GM12878 (cell line): ENCODE results near the gene IER5L. TPM values are rescaled to one million over a fixed set of nuclear protein-coding genes. Genes with fewer than 3 reads are reported as not detected.

Source experiments
- CEBPB ChIP-seq, 2 experiments: fragments of 150-350 bp in 1 of 2; IDR thresholded peaks; 2 replicates each; pipeline ENCODE4 v1.6.1; 2012 to 2014; ENCODE audit warnings: low read depth in 2 of 2, low read length in 2 of 2, borderline replicate concordance in 1 of 2, inconsistent platforms in 1 of 2
- ETV6 ChIP-seq, 2 experiments: fragments of 450-650 bp in 1 of 2; IDR thresholded peaks in 1 of 2; conservative IDR thresholded peaks in 1 of 2; 2 replicates each; pipeline ENCODE4 v1.6.1; 2014; ENCODE audit warnings: antibody characterized with exemption in 1 of 2, borderline replicate concordance in 1 of 2, low read depth in 1 of 2, mild to moderate bottlenecking in 1 of 2, moderate library complexity in 1 of 2
- FOXM1 ChIP-seq: IDR thresholded peaks from 2 replicates; pipeline ENCODE4 v1.6.1; 2012; ENCODE audit warnings: low read depth, mild to moderate bottlenecking, inconsistent platforms, low read length, moderate library complexity
- IKZF1 ChIP-seq: fragments of 450-650 bp; conservative IDR thresholded peaks from 2 replicates; pipeline ENCODE4 v1.6.1; 2017; ENCODE audit warnings: antibody characterized with exemption, mild to moderate bottlenecking
- IRF4 ChIP-seq: IDR thresholded peaks from 2 replicates; pipeline ENCODE4 v1.6.1; 2011; ENCODE audit warnings: low read depth, low read length
- JUNB ChIP-seq: IDR thresholded peaks from 2 replicates; pipeline ENCODE4 v1.6.1; 2016; ENCODE audit warnings: antibody characterized with exemption, mild to moderate bottlenecking
- NBN ChIP-seq: fragments of 450-650 bp; IDR thresholded peaks from 2 replicates; pipeline ENCODE4 v1.6.1; 2016
- NFYA ChIP-seq: IDR thresholded peaks from 2 replicates; pipeline ENCODE4 v1.6.1; 2011; ENCODE audit warnings: low read depth, mild to moderate bottlenecking, low read length, improper control_type of control experiment, borderline replicate concordance
- NR2C2 ChIP-seq: IDR thresholded peaks from 2 replicates; pipeline ENCODE4 v1.6.1; 2011; ENCODE audit warnings: borderline replicate concordance, low read depth; ENCODE audit not compliant: control insufficient read depth, insufficient read length
- PML ChIP-seq: IDR thresholded peaks from 2 replicates; pipeline ENCODE4 v1.6.1; 2012; ENCODE audit warnings: low read length, inconsistent platforms
- RAD21 ChIP-seq: IDR thresholded peaks from 2 replicates; pipeline ENCODE4 v1.6.1; 2011; ENCODE audit warnings: mild to moderate bottlenecking, low read depth, low read length, moderate library complexity; ENCODE audit not compliant: insufficient read depth
- RAD51 ChIP-seq: fragments of 450-650 bp; IDR thresholded peaks from 2 replicates; pipeline ENCODE4 v1.6.1; 2016; ENCODE audit warnings: moderate library complexity, mild to moderate bottlenecking, inconsistent platforms
- SIX5 ChIP-seq: IDR thresholded peaks from 2 replicates; pipeline ENCODE4 v1.6.1; 2011; ENCODE audit warnings: mild to moderate bottlenecking, low read depth, low read length, moderate library complexity; ENCODE audit not compliant: severe bottlenecking
- YY1 ChIP-seq: IDR thresholded peaks from 2 replicates; pipeline ENCODE4 v1.6.1; 2011; ENCODE audit warnings: low read depth, mild to moderate bottlenecking, low read length
- polyA plus RNA-seq, 11 experiments: library from polyadenylated mRNA; depleted of rRNA in 4 of 11; unstranded in 6 of 11; stranded (reverse) in 5 of 11; fragments of >200 nt; fragmentation: Nextera tagmentation in 4 of 11; fragmentation: Illumina TruSeq in 1 of 11; extraction: Ambion mirVana in 4 of 11; extraction: Trizol in 1 of 11; gene quantifications; 1 replicate in 1 of 11; 2 replicates in 10 of 11; pipeline versions ENCODE4 v1.2.1 to v1.2.3, GENCODE V29; 2011 to 2016; ENCODE audit warnings: inconsistent platforms in 2 of 11, missing spikeins in 2 of 11, low read depth in 1 of 11
- total RNA-seq, 4 experiments: library from RNA; depleted of rRNA in 3 of 4; stranded (reverse); fragments of >200 nt in 3 of 4; fragmentation: Illumina TruSeq in 1 of 4; extraction: Trizol in 1 of 4; gene quantifications; 2 replicates each; pipeline versions ENCODE4 v1.2.1 to v1.2.3, GENCODE V29; 2013 to 2021
- TF ChIP-seq, protein P1 (sequence below): fragments of 150-350 bp; IDR thresholded peaks from 2 replicates; pipeline ENCODE4 v1.6.1; 2014; ENCODE audit warnings: mild to moderate bottlenecking, low read depth, low read length
- TF ChIP-seq, protein P2 (sequence below): fragments of 450-650 bp; IDR thresholded peaks from 2 replicates; pipeline ENCODE4 v1.6.1; 2017; ENCODE audit warnings: mild to moderate bottlenecking, low read depth, inconsistent platforms; ENCODE audit not compliant: poor library complexity, severe bottlenecking
- TF ChIP-seq, protein P3 (sequence below): fragments of 450-650 bp; IDR thresholded peaks from 2 replicates; pipeline ENCODE4 v1.6.1; 2017; ENCODE audit warnings: mild to moderate bottlenecking, moderate library complexity
- TF ChIP-seq, protein P4 (sequence below): IDR thresholded peaks from 2 replicates; pipeline ENCODE4 v1.6.1; 2012; ENCODE audit warnings: low read depth, low read length, improper control_type of control experiment
- TF ChIP-seq, protein P5 (sequence below): IDR thresholded peaks from 2 replicates; pipeline ENCODE4 v1.6.1; 2012; ENCODE audit warnings: low read depth, low read length, improper control_type of control experiment

Gene IER5L
- total and polyA plus RNA-seq, 10 of the 15 experiments (the other 5 are each of a cell fraction or from before 2014, with no cell fraction given): 0.04 to 1.4 (median 0.17) TPM

DNA sequence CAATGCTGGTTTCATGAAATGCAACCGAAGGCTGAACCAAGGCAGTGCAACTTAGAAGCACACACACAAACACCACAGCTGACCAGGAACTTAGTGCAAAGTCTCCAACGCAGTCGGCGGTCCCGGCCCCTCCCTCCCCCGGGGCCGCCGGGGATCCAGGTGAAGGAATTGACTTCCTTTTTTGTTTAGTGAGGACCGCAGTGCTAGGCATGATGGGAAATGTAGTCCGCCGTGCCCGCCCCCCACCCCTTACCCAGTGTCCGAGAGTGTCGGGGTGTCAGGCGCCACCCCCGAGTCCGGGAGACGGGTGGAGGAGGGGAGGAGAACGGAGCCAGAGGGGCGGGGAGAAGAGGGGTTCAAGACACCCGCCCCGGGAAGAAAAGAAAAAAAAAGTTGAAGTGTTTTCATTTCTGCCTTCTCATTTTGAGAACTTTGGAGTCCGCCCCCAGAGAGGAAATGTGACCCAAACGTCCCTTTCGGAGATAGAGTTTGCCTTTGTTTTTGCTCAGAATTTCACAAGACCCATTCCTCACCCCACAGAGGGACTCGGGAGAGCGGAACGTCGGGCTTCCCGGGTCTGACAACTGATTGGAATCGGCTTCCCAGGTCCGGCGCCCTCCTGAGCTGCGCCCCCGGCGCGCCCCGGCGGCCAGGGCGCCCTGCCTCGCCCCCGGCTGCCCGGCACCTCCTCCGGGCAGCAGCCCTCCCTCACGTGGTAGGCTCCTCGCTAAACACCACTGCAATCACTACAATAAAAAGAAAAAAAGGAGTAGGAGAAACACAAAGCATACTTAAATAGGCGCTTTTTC lies 2.0 kb downstream of the IER5L start (continued):
- TF ChIP-seq ETV6 (conservative IDR thresholded peaks at IDR 0.05 in 1 of 2, IDR thresholded peaks at IDR 0.05 in 1 of 2; ENCODE audit: borderline replicate concordance in 1 of 2, low read depth in 1 of 2): no peak
- no peak for TF ChIP-seq PML
- no peak for TF ChIP-seq RAD51
- TF ChIP-seq, protein P1, sequence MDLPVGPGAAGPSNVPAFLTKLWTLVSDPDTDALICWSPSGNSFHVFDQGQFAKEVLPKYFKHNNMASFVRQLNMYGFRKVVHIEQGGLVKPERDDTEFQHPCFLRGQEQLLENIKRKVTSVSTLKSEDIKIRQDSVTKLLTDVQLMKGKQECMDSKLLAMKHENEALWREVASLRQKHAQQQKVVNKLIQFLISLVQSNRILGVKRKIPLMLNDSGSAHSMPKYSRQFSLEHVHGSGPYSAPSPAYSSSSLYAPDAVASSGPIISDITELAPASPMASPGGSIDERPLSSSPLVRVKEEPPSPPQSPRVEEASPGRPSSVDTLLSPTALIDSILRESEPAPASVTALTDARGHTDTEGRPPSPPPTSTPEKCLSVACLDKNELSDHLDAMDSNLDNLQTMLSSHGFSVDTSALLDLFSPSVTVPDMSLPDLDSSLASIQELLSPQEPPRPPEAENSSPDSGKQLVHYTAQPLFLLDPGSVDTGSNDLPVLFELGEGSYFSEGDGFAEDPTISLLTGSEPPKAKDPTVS: no peak
- peak; percentile 80 for TF ChIP-seq IKZF1
- no peak; the same call in 1 of the 2 replicates for TF ChIP-seq JUNB
- TF ChIP-seq IRF4: 0 out of 2 replicates have a peak, but pooled peaks have one; percentile 31
- TF ChIP-seq NBN: peak; percentile 39; the same call in 1 of the 2 replicates
- TF ChIP-seq, protein P2, sequence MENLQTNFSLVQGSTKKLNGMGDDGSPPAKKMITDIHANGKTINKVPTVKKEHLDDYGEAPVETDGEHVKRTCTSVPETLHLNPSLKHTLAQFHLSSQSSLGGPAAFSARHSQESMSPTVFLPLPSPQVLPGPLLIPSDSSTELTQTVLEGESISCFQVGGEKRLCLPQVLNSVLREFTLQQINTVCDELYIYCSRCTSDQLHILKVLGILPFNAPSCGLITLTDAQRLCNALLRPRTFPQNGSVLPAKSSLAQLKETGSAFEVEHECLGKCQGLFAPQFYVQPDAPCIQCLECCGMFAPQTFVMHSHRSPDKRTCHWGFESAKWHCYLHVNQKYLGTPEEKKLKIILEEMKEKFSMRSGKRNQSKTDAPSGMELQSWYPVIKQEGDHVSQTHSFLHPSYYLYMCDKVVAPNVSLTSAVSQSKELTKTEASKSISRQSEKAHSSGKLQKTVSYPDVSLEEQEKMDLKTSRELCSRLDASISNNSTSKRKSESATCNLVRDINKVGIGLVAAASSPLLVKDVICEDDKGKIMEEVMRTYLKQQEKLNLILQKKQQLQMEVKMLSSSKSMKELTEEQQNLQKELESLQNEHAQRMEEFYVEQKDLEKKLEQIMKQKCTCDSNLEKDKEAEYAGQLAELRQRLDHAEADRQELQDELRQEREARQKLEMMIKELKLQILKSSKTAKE: no peak
- TF ChIP-seq, protein P3, sequence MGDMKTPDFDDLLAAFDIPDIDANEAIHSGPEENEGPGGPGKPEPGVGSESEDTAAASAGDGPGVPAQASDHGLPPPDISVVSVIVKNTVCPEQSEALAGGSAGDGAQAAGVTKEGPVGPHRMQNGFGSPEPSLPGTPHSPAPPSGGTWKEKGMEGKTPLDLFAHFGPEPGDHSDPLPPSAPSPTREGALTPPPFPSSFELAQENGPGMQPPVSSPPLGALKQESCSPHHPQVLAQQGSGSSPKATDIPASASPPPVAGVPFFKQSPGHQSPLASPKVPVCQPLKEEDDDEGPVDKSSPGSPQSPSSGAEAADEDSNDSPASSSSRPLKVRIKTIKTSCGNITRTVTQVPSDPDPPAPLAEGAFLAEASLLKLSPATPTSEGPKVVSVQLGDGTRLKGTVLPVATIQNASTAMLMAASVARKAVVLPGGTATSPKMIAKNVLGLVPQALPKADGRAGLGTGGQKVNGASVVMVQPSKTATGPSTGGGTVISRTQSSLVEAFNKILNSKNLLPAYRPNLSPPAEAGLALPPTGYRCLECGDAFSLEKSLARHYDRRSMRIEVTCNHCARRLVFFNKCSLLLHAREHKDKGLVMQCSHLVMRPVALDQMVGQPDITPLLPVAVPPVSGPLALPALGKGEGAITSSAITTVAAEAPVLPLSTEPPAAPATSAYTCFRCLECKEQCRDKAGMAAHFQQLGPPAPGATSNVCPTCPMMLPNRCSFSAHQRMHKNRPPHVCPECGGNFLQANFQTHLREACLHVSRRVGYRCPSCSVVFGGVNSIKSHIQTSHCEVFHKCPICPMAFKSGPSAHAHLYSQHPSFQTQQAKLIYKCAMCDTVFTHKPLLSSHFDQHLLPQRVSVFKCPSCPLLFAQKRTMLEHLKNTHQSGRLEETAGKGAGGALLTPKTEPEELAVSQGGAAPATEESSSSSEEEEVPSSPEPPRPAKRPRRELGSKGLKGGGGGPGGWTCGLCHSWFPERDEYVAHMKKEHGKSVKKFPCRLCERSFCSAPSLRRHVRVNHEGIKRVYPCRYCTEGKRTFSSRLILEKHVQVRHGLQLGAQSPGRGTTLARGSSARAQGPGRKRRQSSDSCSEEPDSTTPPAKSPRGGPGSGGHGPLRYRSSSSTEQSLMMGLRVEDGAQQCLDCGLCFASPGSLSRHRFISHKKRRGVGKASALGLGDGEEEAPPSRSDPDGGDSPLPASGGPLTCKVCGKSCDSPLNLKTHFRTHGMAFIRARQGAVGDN: no peak
- no peak for TF ChIP-seq CEBPB (IDR thresholded peaks at IDR 0.05; ENCODE audit: borderline replicate concordance in 1 of 2, low read depth in 2 of 2, low read length in 2 of 2)
- no peak for TF ChIP-seq FOXM1
- peak; percentile 68 for TF ChIP-seq SIX5
- TF ChIP-seq YY1: peak; percentile 60
- TF ChIP-seq, protein P4, sequence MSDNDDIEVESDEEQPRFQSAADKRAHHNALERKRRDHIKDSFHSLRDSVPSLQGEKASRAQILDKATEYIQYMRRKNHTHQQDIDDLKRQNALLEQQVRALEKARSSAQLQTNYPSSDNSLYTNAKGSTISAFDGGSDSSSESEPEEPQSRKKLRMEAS: no peak
- TF ChIP-seq, protein P5, sequence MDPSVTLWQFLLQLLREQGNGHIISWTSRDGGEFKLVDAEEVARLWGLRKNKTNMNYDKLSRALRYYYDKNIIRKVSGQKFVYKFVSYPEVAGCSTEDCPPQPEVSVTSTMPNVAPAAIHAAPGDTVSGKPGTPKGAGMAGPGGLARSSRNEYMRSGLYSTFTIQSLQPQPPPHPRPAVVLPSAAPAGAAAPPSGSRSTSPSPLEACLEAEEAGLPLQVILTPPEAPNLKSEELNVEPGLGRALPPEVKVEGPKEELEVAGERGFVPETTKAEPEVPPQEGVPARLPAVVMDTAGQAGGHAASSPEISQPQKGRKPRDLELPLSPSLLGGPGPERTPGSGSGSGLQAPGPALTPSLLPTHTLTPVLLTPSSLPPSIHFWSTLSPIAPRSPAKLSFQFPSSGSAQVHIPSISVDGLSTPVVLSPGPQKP: 0 out of 2 replicates have a peak, but pooled peaks have one; percentile 32
- no peak for TF ChIP-seq NFYA
- TF ChIP-seq NR2C2: no peak
- no peak for TF ChIP-seq RAD21
